GM18858 (cell line): ENCODE data around the gene ACTR2.
"Not testable (repeated sequence)": the region's sequence is repeated elsewhere in the genome, so short reads cannot be mapped to it uniquely, and the experiment has no call there.

Source experiments
- ATAC-seq: cut with Tn5 transposase; IDR thresholded peaks from one replicate; pipeline ENCODE4 v1.9.1; 2021; ENCODE audit not compliant: unreplicated experiment

ACTR2 gene

GRCh38 chr2:65311049-65311448 is 83.4 kb downstream of the ACTR2 start:
- ATAC-seq, result no peak

GRCh38 chr2:65311596-65311995 is 84.0 kb downstream of the ACTR2 start:
- no peak for ATAC-seq

GRCh38 chr2:65313126-65313953 is 85.7 kb downstream of the ACTR2 start:
- no peak for ATAC-seq

- no peak for ATAC-seq
These were observed 86.3 kb downstream of the ACTR2 start for GRCh38 chr2:65313954-65314256.

GRCh38 chr2:65314801-65315441 is 87.3 kb downstream of the ACTR2 start:
- ATAC-seq, result no peak

- ATAC-seq, result no peak
These were observed 88.4 kb downstream of the ACTR2 start for GRCh38 chr2:65316072-65316471.

- ATAC-seq, result not testable (repeated sequence)
These were observed 89.7 kb downstream of the ACTR2 start for GRCh38 chr2:65317351-65317750.

- no peak for ATAC-seq
These were observed 90.2 kb downstream of the ACTR2 start for GRCh38 chr2:65317841-65318240.

- no peak for ATAC-seq
These were observed 91.5 kb downstream of the ACTR2 start for GRCh38 chr2:65319072-65319673.

GRCh38 chr2:65319674-65320041 is 92.0 kb downstream of the ACTR2 start:
- ATAC-seq, result no peak

- peak; percentile 56 for ATAC-seq
These were observed 92.6 kb downstream of the ACTR2 start for GRCh38 chr2:65320042-65320725.
